ENCODE measurements around the gene ACAP3. TPM values are rescaled to one million over a fixed set of nuclear protein-coding genes. Genes with fewer than 3 reads are reported as not detected.

The ACAP3 gene
- total and polyA plus RNA-seq, 7 donors, result 7.2 to 57.1 (median 23.5) TPM

DNA sequence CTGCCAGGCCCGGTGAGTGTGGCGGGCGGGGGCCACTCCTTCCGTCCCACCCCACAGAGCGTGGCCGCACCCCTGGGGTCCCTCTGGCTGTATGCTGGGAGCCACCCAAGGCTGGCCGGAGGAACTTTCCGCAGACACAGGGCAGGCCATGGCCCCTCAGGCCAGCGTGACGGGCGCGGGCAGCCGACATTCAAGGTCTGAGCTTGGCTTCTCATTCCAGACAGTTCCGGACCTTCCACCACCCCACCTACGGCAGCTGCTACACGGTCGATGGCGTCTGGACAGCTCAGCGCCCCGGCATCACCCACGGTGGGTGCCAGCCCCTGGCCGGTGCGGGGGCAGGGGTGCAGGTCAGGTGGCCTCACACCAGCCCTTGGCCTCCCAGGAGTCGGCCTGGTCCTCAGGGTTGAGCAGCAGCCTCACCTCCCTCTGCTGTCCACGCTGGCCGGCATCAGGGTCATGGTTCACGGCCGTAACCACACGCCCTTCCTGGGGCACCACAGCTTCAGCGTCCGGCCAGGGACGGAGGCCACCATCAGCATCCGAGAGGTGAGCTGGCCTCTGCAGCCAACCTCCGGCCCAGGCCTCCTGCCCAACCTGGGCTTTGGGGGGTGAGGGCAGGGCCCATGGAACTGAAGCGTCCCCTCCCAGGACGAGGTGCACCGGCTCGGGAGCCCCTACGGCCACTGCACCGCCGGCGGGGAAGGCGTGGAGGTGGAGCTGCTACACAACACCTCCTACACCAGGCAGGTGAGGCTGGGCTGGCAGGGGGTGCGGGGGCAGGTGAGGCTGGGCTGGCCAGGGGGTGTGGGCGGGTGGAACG is 20.2 kb downstream of the ACAP3 start:
- Histone ChIP-seq H3K27ac (no peak overlapping the region), H3K36me3 (no peaks in the 10 kb centered on the region), H3K9me3 (no peaks in the 10 kb centered on the region), H3K4me1 (peaks cover 0 to 9% (median 4%) of the 10 kb centered on the region in 4 donors), H3K4me3 (no peak overlapping the region), H3K27me3 (peaks cover 15 to 34% (median 32%) of the 10 kb centered on the region in 3 donors)
- TF ChIP-seq POLR2AphosphoS5 (IDR thresholded peaks at IDR 0.05) (no peak), POLR2A (IDR thresholded peaks at IDR 0.05) (no peak), EP300 (IDR thresholded peaks at IDR 0.05) (no peak)
- TF ChIP-seq, protein P1, sequence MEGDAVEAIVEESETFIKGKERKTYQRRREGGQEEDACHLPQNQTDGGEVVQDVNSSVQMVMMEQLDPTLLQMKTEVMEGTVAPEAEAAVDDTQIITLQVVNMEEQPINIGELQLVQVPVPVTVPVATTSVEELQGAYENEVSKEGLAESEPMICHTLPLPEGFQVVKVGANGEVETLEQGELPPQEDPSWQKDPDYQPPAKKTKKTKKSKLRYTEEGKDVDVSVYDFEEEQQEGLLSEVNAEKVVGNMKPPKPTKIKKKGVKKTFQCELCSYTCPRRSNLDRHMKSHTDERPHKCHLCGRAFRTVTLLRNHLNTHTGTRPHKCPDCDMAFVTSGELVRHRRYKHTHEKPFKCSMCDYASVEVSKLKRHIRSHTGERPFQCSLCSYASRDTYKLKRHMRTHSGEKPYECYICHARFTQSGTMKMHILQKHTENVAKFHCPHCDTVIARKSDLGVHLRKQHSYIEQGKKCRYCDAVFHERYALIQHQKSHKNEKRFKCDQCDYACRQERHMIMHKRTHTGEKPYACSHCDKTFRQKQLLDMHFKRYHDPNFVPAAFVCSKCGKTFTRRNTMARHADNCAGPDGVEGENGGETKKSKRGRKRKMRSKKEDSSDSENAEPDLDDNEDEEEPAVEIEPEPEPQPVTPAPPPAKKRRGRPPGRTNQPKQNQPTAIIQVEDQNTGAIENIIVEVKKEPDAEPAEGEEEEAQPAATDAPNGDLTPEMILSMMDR (IDR thresholded peaks at IDR 0.05), result no peak
- DNase-seq, result no peak
- 55 to 82% methylated on average over 46 of the region's 46 CpGs for WGBS, 2 donors
- intact Hi-C loops (cut with DNase I), result no loop called here

DNA sequence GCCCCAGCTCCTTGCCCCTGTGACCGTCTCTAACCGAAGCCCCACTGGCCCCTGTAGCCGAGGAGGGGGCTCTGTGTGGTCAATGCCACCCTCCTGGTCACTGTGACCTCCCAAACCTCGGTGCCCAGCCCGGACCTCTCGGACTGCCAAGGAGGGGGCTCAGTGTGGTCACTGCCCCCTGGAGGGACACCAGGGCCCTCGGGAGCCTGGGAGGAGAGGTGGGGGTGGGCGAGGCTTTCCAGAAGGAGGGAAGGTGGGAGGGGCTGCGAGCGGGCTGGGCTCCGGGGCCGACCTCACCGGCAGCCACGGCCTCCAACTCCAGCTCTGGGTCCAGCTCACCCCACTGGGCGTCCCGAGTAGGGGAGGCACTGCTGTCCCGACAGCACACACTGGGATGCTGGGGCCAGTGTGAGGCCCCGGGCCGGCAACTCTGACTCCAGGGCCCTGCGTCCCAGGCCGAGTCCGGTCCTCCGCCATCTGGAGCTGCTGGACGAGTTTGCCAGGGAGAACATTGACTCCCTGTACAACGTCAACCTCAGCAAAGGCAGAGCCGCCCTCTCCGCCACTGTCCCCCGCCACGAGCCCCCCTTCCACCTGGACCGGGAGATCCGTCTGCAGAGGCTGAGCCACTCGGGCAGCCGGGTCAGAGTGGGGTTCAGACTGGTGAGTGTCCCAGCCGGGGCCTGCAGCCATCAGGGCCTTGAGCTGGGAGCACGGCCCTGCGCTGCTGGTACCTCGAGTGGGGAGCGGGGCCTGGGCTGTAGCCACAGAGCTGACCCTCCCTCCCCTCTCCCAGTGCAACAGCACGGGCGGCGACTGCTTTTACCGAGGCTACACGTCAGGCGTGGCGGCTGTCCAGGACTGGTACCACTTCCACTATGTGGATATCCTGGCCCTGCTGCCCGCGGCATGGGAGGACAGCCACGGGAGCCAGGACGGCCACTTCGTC is 21.1 kb downstream of the ACAP3 start:
- H3K4me3 ChIP-seq, result no peak overlapping the region
- no peaks in the 10 kb centered on the region for H3K9me3 ChIP-seq
- peaks cover 0 to 7% (median 4%) of the 10 kb centered on the region in 4 donors for H3K4me1 ChIP-seq
- intact Hi-C loops (cut with DNase I), result no loop called here
- WGBS, 2 donors, result 40 to 68% methylated on average over 50 of the region's 50 CpGs
- DNase-seq, result no peak
- no peak overlapping the region for H3K27ac ChIP-seq
- H3K36me3 ChIP-seq, result no peaks in the 10 kb centered on the region
- H3K27me3 ChIP-seq, result peaks cover 15 to 34% (median 32%) of the 10 kb centered on the region in 3 donors
- TF ChIP-seq, protein P1 (IDR thresholded peaks at IDR 0.05), result no peak
- TF ChIP-seq POLR2A (IDR thresholded peaks at IDR 0.05), result no peak
- TF ChIP-seq POLR2AphosphoS5 (IDR thresholded peaks at IDR 0.05), result no peak
- no peak for TF ChIP-seq EP300 (IDR thresholded peaks at IDR 0.05)

DNA sequence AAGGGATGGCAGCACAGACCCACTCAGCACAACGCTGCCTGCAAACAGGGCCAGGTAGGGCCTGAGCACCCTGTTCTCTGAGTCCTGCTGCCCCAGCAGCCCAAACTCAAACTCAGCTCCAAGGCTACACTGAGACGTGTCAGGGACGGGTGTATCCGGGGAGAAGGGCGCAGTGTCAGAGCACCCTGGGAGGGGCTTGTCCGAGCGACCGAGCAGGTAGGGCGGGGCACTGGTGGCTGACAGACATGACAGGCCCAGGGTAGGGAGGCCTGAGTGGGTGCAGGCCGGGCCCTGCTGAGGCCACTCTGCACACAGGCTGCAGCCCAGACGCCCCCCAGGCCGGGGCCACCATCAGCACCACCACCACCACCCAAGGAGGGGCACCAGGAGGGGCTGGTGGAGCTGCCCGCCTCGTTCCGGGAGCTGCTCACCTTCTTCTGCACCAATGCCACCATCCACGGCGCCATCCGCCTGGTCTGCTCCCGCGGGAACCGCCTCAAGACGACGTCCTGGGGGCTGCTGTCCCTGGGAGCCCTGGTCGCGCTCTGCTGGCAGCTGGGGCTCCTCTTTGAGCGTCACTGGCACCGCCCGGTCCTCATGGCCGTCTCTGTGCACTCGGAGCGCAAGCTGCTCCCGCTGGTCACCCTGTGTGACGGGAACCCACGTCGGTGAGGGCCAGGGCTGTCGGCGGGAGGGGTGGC is 22.0 kb downstream of the ACAP3 start:
- Histone ChIP-seq H3K36me3 (no peaks in the 10 kb centered on the region), H3K4me1 (no peaks in the 10 kb centered on the region), H3K27me3 (peaks cover 15 to 34% (median 32%) of the 10 kb centered on the region in 3 donors), H3K27ac (no peak overlapping the region), H3K4me3 (no peak overlapping the region), H3K9me3 (no peaks in the 10 kb centered on the region)
- no peak for DNase-seq
- intact Hi-C loops (cut with DNase I), result no loop called here
- WGBS, 2 donors, result 22 to 68% methylated on average over 37 of the region's 37 CpGs
- no peak for TF ChIP-seq POLR2AphosphoS5 (IDR thresholded peaks at IDR 0.05)
- no peak for TF ChIP-seq POLR2A (IDR thresholded peaks at IDR 0.05)
- TF ChIP-seq, protein P1 (IDR thresholded peaks at IDR 0.05), result no peak
- TF ChIP-seq EP300 (IDR thresholded peaks at IDR 0.05), result no peak

DNA sequence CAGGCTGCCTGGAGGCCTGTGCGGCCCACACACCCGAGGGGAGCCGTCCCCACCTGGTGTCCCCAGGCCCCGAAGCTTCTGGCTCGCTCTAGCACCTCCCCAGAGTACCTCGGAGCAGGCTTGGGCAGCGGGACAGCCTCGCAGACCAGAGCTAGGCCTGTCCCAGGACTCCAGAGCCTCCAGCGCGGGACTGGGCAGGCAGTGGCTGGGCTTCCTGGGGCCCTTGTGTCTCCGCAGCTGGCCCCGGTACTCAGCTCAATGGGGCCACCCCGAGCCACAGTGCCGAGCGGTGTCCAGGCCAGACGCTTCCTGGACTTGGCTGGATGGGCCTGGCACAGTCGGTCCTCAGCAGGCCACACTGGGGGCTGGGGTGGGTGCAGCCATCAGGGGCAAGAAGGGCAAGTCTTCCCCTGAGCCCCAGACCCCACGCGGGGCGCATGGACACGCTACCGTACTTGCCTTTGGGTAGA is 22.6 kb downstream of the ACAP3 start:
- Histone ChIP-seq H3K36me3 (no peaks in the 10 kb centered on the region), H3K27me3 (peaks cover 15 to 34% (median 32%) of the 10 kb centered on the region in 3 donors)
- DNase-seq, result peak; percentile 64

More for the DNA sequence above, 22.6 kb downstream of the ACAP3 start:
- TF ChIP-seq, protein P1 (IDR thresholded peaks at IDR 0.05), result no peak
- TF ChIP-seq POLR2AphosphoS5 (IDR thresholded peaks at IDR 0.05) (no peak), POLR2A (IDR thresholded peaks at IDR 0.05) (no peak), EP300 (IDR thresholded peaks at IDR 0.05) (no peak)
- WGBS, 2 donors, result 91 to 93% methylated on average over 22 of the region's 22 CpGs
- Histone ChIP-seq H3K27ac (no peak overlapping the region), H3K9me3 (no peaks in the 10 kb centered on the region), H3K4me1 (no peaks in the 10 kb centered on the region), H3K4me3 (no peak overlapping the region)
- intact Hi-C loops (cut with DNase I), result no loop called here

All from sigmoid colon (tissue), 7 donors.